GM18520 (cell line): ENCODE results near the gene TUBB6.

Experiments used
- ATAC-seq: cut with Tn5 transposase; IDR thresholded peaks from one replicate; pipeline ENCODE4 v1.9.1; 2021; ENCODE audit not compliant: unreplicated experiment

Gene TUBB6

DNA sequence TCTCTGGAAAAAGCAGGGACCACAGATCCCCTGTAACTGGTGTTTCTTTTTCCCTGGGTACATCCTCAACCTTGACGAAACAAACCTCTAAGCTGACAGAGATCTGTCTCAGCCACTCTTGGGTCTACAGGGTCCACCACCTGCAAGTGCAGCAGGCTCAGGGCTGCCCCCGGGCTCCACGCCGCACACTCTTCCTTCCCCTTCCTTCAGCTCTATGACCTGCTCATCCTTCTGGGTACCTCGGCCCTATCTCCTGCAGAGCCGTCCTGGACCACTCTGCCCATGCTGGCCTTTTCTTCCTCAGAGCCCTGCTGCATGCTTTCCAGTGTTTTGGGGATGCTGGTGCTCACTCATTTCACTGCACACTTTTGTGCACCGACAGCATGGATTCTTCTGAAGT lies 27.5 kb downstream of the TUBB6 start:
- no peak for ATAC-seq

DNA sequence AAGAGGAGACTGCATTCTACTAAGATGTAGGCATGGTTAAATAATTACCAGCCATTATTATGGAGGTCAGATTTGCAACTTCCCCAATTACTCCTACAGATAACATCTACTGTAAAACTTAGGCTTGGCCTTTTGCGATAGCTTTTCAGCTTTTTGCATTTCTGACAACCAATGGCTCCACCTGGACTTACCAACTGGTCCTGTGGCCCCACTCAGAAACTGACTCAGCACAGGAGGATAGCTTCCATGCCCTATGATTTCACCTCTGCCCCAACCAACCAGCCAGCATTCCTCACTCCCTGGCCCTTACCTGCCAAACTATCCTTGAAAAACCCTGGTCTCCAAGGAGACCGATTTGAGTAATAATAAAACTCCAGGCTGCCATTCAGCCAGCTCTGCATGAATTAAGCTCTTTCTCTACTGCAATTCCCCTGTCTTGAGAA lies 28.2 kb downstream of the TUBB6 start:
- no peak for ATAC-seq

- no peak for ATAC-seq
Observed at GRCh38 chr18:12336887-12337286, 28.8 kb downstream of the TUBB6 start.

DNA sequence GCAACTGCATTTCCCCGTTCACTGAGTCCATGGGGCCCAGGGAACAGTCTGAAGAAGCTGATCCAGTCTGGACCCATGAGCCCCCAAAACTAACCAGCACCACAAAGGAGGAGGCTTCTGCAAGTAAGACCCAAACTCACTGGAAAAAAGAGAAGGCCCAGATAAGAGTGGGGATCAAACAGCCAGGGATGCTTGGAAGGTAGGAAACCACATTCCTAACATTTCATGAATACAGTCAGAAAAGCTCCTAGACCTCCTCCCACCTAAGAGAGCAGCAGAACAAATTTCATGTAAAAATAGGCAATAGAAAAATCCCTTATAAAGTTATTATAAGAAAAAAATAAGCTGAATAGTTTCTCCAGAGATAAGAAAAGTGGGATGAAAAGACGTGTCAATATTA lies 30.3 kb downstream of the TUBB6 start:
- no peak for ATAC-seq

GRCh38 chr18:12340945-12341660 lies 33.1 kb downstream of the TUBB6 start:
- no peak for ATAC-seq

DNA sequence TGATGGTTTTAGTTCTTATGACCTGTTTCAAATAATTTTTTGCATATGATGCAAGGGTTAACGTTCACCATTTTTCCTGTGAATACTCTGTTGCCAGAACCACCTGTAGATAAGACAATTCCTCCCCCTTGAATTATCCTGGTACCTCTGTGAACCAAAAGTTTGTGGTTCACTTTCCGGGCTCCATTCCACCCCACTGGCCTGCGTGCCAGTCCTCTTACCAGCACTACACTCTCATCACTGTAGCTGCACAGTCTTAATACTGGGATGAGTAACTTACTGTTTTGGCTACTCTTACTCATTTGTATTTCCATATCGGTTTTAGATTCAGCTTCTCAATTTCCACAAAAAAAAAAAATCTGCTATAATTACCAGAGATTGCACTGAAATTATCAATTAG lies 34.6 kb downstream of the TUBB6 start:
- ATAC-seq: no peak

GRCh38 chr18:12345491-12346239 lies 37.6 kb downstream of the TUBB6 start:
- no peak for ATAC-seq

- ATAC-seq: no peak
Observed at GRCh38 chr18:12346240-12346565, 38.2 kb downstream of the TUBB6 start.

DNA sequence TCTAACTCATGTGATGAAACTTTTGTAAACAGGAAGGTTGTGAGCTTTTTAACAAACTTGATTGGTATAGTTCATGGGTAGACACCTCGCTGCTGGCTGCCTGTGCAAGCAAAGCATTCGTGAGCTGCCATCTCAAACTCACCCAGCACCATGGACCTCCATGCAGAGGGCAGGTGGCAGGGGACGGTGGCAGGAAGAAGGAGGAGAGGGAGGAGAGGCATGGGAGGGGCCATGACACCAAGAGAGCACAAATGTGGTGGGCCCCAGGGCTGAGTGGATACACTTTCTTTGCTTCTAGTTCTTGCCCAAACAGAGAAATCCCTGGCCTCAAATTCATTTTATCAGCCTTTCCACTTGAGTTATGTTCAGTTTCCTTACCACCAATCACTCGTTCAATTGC lies 39.9 kb downstream of the TUBB6 start:
- ATAC-seq: no peak

GRCh38 chr18:12352188-12352587 lies 44.1 kb downstream of the TUBB6 start:
- ATAC-seq: no peak

GRCh38 chr18:12359515-12359927 lies 51.5 kb downstream of the TUBB6 start:
- no peak for ATAC-seq

DNA sequence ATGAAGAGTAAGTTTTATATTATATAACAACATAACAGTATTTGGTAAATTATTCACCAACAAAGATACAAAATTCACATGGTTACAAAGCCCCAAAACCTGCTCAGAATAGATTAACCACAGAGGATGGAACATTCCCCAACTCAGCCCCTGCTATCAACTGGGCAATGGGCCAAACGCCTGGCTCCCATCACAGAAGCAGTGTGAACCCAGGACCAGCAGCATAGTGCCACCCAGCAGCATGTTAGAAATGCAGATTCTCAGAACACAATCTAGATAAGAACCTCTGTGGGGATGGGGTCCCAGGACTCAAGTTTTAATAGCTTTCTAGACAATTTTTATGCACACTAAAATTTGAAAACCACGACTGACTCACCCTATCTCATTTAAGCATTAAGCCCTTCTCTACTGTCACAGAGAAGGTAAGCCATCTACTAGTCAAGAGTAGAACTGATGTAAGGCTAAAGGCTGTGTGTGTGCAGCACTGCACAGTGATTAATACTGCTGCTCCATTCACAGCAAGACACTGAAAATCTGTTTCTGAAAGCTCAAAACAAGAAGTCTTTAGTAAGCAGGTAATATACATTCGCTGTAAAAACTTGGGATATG lies 53.8 kb downstream of the TUBB6 start:
- no peak for ATAC-seq

DNA sequence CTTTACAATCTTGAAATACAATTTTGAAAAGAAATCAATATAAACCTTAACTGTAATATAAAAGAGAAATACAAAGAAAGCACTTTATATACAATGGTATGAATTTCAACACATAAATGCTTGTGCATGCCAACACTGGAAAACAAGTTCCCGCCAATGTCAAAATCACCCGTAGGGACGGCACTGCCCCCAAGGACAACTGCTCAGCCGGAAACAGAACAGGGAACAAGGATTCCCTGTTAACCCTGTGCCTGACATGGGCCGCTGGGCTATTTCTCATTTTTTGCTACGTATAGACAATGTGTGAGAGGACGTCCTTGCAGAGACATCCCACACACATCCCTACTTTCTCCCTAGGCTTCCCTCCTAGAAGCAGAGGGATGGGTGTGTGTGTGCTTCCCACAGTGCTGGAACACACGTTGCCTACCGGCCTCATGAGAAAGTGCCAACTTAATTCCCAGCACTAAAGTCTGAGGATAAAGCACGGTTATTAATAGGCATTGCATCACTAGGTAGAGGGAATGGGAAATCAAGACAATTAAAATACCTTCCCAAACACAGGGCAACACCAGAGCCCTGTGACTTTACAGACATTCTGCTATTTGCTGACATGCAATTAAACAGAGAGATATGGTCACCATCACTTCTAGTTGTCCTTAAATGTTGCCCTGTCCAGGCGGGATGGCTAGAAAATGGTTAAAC lies 54.6 kb downstream of the TUBB6 start:
- ATAC-seq: no peak

- ATAC-seq: no peak
Observed at GRCh38 chr18:12366379-12366778, 58.3 kb downstream of the TUBB6 start.

DNA sequence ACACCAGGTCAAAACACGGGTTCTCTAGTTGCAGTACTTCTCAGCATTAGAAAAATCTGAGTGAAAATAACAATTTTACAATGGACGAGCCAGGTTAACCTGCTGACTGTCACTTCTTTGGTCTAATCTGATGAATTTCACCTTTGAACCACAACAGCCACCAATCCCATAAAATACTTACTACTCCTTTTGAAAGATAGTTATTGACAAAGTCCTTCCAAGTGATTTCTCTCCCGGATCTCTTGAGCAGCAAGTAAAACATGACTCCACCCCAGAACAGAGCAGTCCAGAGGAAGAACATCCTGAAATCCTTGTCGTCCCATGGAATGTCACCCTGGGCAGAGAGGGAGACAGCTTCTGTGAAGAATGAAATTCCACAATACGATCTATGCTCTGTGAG lies 58.7 kb downstream of the TUBB6 start:
- ATAC-seq: no peak

DNA sequence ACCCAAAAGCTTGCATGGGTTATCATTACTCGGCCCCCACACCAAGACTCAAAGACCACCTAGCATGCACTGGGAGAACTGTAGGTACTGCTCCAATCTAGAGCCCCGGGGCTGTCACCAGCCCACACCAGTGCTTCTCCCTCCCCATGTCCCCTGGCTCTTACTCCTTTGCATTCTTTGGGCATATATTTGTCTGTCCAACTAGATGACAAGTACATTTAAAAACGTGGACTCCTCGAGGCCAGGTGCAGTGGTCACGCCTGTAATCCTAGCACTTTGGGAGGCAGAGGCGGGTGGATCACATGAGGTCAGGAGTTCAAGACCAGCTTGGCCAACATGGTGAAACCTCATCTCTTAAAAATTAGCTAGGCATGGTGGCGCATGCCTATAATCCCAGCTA lies 61.2 kb downstream of the TUBB6 start:
- ATAC-seq: no peak

DNA sequence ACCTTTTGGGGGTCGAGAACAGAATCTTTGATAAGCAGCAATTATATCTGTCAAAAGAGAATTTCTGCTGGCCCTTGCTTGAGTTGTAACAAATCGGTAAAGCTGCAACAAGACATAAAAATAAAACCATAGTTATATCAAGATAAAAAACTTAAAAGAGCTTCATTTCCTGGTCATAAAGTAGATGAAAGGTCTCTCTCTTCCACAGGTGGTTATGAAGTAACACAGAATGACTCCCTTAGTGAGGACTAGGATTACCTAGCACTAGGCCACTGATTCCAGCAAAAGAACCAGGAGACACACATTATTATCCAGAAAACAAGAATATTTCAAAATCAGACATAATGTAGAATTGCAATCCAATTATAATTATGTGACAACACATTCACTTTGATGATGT lies 63.5 kb downstream of the TUBB6 start:
- no peak for ATAC-seq

GRCh38 chr18:12372406-12372805 lies 64.4 kb downstream of the TUBB6 start:
- no peak for ATAC-seq

GRCh38 chr18:12373116-12373770 lies 65.2 kb downstream of the TUBB6 start:
- no peak for ATAC-seq

GRCh38 chr18:12373771-12374116 lies 65.7 kb downstream of the TUBB6 start:
- no peak for ATAC-seq

DNA sequence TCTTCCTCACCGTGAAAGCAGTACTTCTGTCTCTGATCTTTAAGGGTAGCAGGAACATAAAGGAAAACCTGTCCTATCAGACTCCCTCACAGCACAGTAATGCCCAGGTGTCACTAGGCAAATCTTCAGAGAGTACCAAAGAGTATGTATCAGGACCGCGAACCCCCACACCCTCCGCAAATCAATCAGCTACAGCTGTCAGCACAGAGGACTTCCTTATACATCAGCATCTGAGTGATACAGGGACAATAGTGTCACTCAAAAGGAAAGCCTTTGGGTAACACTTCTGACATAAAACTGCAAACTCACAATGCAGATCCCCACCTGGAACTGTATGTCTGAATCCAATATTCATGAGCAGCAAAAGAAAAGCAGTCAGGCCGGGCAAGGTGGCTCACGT lies 66.4 kb downstream of the TUBB6 start:
- no peak for ATAC-seq
